ENCODE data around the gene LSAMP.

GRCh38 chr3:116077557-116077956 lies 367.7 kb downstream of the LSAMP start:
- no peak for TF ChIP-seq TEAD2 (tag; IDR thresholded peaks at IDR 0.05)
- no peak for TF ChIP-seq JUNB (CRISPR knock-in tag; conservative IDR thresholded peaks at IDR 0.05)
- TF ChIP-seq BRCA1 (IDR thresholded peaks at IDR 0.05): no peak
- TF ChIP-seq BRCA1 (CRISPR knock-in tag; IDR thresholded peaks at IDR 0.05): no peak
- TF ChIP-seq HNRNPUL1 (IDR thresholded peaks at IDR 0.05; ENCODE audit: low read length): no peak
- TF ChIP-seq CTCF (IDR thresholded peaks at IDR 0.05 in 2 of 3, conservative IDR thresholded peaks at IDR 0.05 in 1 of 3; ENCODE audit: insufficient read depth in 2 of 3, low read depth in 1 of 3, low read length in 3 of 3): no peak
- no peak for TF ChIP-seq SIX5 (IDR thresholded peaks at IDR 0.05; ENCODE audit: borderline replicate concordance in 1 of 2, insufficient read depth in 1 of 2, low read depth in 1 of 2, low read length in 2 of 2)
- TF ChIP-seq, protein P1, sequence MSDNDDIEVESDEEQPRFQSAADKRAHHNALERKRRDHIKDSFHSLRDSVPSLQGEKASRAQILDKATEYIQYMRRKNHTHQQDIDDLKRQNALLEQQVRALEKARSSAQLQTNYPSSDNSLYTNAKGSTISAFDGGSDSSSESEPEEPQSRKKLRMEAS (CRISPR knock-in tag; IDR thresholded peaks at IDR 0.05): no peak
- no peak for TF ChIP-seq ESRRB (CRISPR knock-in tag; IDR thresholded peaks at IDR 0.05; ENCODE audit: borderline replicate concordance)
- TF ChIP-seq, protein P2, sequence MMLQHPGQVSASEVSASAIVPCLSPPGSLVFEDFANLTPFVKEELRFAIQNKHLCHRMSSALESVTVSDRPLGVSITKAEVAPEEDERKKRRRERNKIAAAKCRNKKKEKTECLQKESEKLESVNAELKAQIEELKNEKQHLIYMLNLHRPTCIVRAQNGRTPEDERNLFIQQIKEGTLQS (IDR thresholded peaks at IDR 0.05): no peak
- TF ChIP-seq, protein P2 (CRISPR knock-in tag; conservative IDR thresholded peaks at IDR 0.05): no peak
- TF ChIP-seq ZNF76 (CRISPR knock-in tag; IDR thresholded peaks at IDR 0.05; ENCODE audit: borderline replicate concordance): no peak
